Adipocyte (in vitro differentiated cells): Measurements from ENCODE around the gene CREB1.

Experiments used
- DNase-seq: peaks from one replicate; pipeline ENCODE4 v3.0.0-alpha.2; 2015; ENCODE audit warnings: low read depth
- H3K27me3 ChIP-seq: replicated peaks from 2 replicates; pipeline ENCODE4 v1.7.0; 2013; ENCODE audit warnings: mild to moderate bottlenecking, low read length, moderate library complexity; ENCODE audit not compliant: control insufficient read depth, insufficient read depth
- H3K36me3 ChIP-seq: 2 replicates; pipeline ENCODE4 v1.7.0; 2013; ENCODE audit warnings: low read length, mild to moderate bottlenecking, moderate library complexity; ENCODE audit not compliant: control insufficient read depth, insufficient read depth, severe bottlenecking
- H3K4me1 ChIP-seq: 2 replicates; pipeline ENCODE4 v1.7.0; 2013; ENCODE audit warnings: mild to moderate bottlenecking, low read length, moderate library complexity; ENCODE audit not compliant: control insufficient read depth, insufficient read depth
- H3K4me3 ChIP-seq: 2 replicates; pipeline ENCODE4 v1.7.0; 2013; ENCODE audit warnings: mild to moderate bottlenecking, low read length, moderate library complexity
- H3K9ac ChIP-seq: 2 replicates; pipeline ENCODE4 v1.7.0; 2013; ENCODE audit warnings: mild to moderate bottlenecking, low read length, moderate library complexity
- H3K9me3 ChIP-seq: 2 replicates; pipeline ENCODE4 v1.7.0; 2013; ENCODE audit warnings: mild to moderate bottlenecking, low read length, moderate library complexity; ENCODE audit not compliant: control insufficient read depth

CREB1 gene

GRCh38 chr2:207529330-207530159, at the start of gene CREB1:
Gene CREB1, plus strand, starts transcription at chr2:207529962. Its CDS starts 25,674 bp downstream, at chr2:207555636.
- no peaks in the 10 kb centered on the region for H3K27me3 ChIP-seq
- peak; percentile 99 for DNase-seq
- peak within 1 kb of the TSS; percentile 89 for H3K4me3 ChIP-seq
- H3K9me3 ChIP-seq: no peaks in the 10 kb centered on the region
- H3K4me1 ChIP-seq: peaks cover 31% of the 10 kb centered on the region
- no peaks in the 10 kb centered on the region for H3K36me3 ChIP-seq
- H3K9ac ChIP-seq: peak within 1 kb of the TSS; percentile 92

GRCh38 chr2:207480521-207481040, 49.2 kb upstream of the CREB1 start:
- Histone ChIP-seq H3K36me3 (no peaks in the 10 kb centered on the region), H3K4me1 (peaks cover 14% of the 10 kb centered on the region), H3K9ac (no peak overlapping the region), H3K4me3 (no peak overlapping the region), H3K9me3 (no peaks in the 10 kb centered on the region), H3K27me3 (no peaks in the 10 kb centered on the region)
- DNase-seq: no peak

- H3K9me3 ChIP-seq: no peaks in the 10 kb centered on the region
- H3K36me3 ChIP-seq: no peaks in the 10 kb centered on the region
- DNase-seq: no peak
- no peak overlapping the region for H3K9ac ChIP-seq
- H3K27me3 ChIP-seq: no peaks in the 10 kb centered on the region
- no peak overlapping the region for H3K4me3 ChIP-seq
- peaks cover 14% of the 10 kb centered on the region for H3K4me1 ChIP-seq
These were observed 47.8 kb upstream of the CREB1 start for GRCh38 chr2:207481924-207482323.

GRCh38 chr2:207482630-207483029, 47.1 kb upstream of the CREB1 start:
- peak; percentile 48 for DNase-seq
- peaks cover 16% of the 10 kb centered on the region for H3K4me1 ChIP-seq
- H3K36me3 ChIP-seq: no peaks in the 10 kb centered on the region
- no peak overlapping the region for H3K4me3 ChIP-seq
- H3K27me3 ChIP-seq: no peaks in the 10 kb centered on the region
- H3K9ac ChIP-seq: no peak overlapping the region
- no peaks in the 10 kb centered on the region for H3K9me3 ChIP-seq

GRCh38 chr2:207483066-207483465, 46.7 kb upstream of the CREB1 start:
- H3K4me1 ChIP-seq: peaks cover 19% of the 10 kb centered on the region
- H3K4me3 ChIP-seq: no peak overlapping the region
- H3K9ac ChIP-seq: no peak overlapping the region
- H3K36me3 ChIP-seq: no peaks in the 10 kb centered on the region
- H3K27me3 ChIP-seq: no peaks in the 10 kb centered on the region
- no peaks in the 10 kb centered on the region for H3K9me3 ChIP-seq
- DNase-seq: no peak

- Histone ChIP-seq H3K4me1 (peaks cover 23% of the 10 kb centered on the region), H3K27me3 (no peaks in the 10 kb centered on the region), H3K9me3 (no peaks in the 10 kb centered on the region), H3K9ac (no peak overlapping the region), H3K36me3 (no peaks in the 10 kb centered on the region), H3K4me3 (no peak overlapping the region)
- no peak for DNase-seq
These were observed 46.3 kb upstream of the CREB1 start for GRCh38 chr2:207483477-207483876.

- Histone ChIP-seq H3K27me3 (no peaks in the 10 kb centered on the region), H3K36me3 (no peaks in the 10 kb centered on the region), H3K4me3 (no peak overlapping the region), H3K4me1 (peaks cover 24% of the 10 kb centered on the region), H3K9ac (no peak overlapping the region), H3K9me3 (no peaks in the 10 kb centered on the region)
- no peak for DNase-seq
These were observed 45.0 kb upstream of the CREB1 start for GRCh38 chr2:207484444-207485391.

- H3K36me3 ChIP-seq: no peaks in the 10 kb centered on the region
- H3K4me3 ChIP-seq: no peak overlapping the region
- peak overlapping the region; percentile 38 for H3K9ac ChIP-seq
- H3K27me3 ChIP-seq: no peaks in the 10 kb centered on the region
- peaks cover 38% of the 10 kb centered on the region for H3K4me1 ChIP-seq
- peak; percentile 53 for DNase-seq
- no peaks in the 10 kb centered on the region for H3K9me3 ChIP-seq
These were observed 42.0 kb upstream of the CREB1 start for GRCh38 chr2:207487650-207488311.

GRCh38 chr2:207489251-207489650, 40.5 kb upstream of the CREB1 start:
- H3K36me3 ChIP-seq: no peaks in the 10 kb centered on the region
- no peaks in the 10 kb centered on the region for H3K9me3 ChIP-seq
- H3K4me3 ChIP-seq: no peak overlapping the region
- DNase-seq: no peak
- no peaks in the 10 kb centered on the region for H3K27me3 ChIP-seq
- peaks cover 29% of the 10 kb centered on the region for H3K4me1 ChIP-seq
- H3K9ac ChIP-seq: no peak overlapping the region

GRCh38 chr2:207490441-207490840, 39.3 kb upstream of the CREB1 start:
- H3K4me1 ChIP-seq: peaks cover 24% of the 10 kb centered on the region

More at GRCh38 chr2:207490441-207490840, 39.3 kb upstream of the CREB1 start:
- DNase-seq: no peak
- Histone ChIP-seq H3K9me3 (no peaks in the 10 kb centered on the region), H3K9ac (no peak overlapping the region), H3K4me3 (no peak overlapping the region), H3K27me3 (no peaks in the 10 kb centered on the region), H3K36me3 (no peaks in the 10 kb centered on the region)
